MCF 10A (cell line): ENCODE data around the gene RNF213. TPM values are rescaled to one million over a fixed set of nuclear protein-coding genes. Genes with fewer than 3 reads are reported as not detected.

Experiments
- BruUV-seq: library from RNA; stranded (reverse); fragments of 400-500 nt; replicated peaks from 2 replicates; lab custom pipeline; 2021; lab: Mats Ljungman, UMichigan
- CTCF ChIA-PET: fragments of 300-600 bp; sonication (Branson Sonifier 250); formaldehyde crosslinking; extraction: SDS; loops from one replicate; lab custom pipeline; 2021; ENCODE audit warnings: antibody characterized with exemption, inconsistent platforms; lab: Yijun Ruan, JAX
- POLR2A ChIA-PET: fragments of 300-600, 350-650 bp; sonication (Branson Sonifier 250); formaldehyde crosslinking; extraction: SDS; loops from one replicate; lab custom pipeline; 2020; ENCODE audit warnings: antibody characterized with exemption, inconsistent platforms; lab: Yijun Ruan, JAX
- DNase-seq: peaks from one replicate; pipeline ENCODE4 v3.0.0-alpha.2; 2018; ENCODE audit not compliant: unreplicated experiment
- H3K27ac Mint-ChIP-seq: one replicate; pipeline ENCODE4 v1.8.0; 2022; ENCODE audit warnings: mild to moderate bottlenecking, low read depth, mixed read lengths; ENCODE audit not compliant: unreplicated experiment
- H3K27me3 Mint-ChIP-seq: one replicate; pipeline ENCODE4 v1.8.0; 2022; ENCODE audit warnings: mixed read lengths; ENCODE audit not compliant: insufficient read depth, unreplicated experiment
- H3K36me3 Mint-ChIP-seq: one replicate; pipeline ENCODE4 v1.8.0; 2022; ENCODE audit warnings: mild to moderate bottlenecking, moderate library complexity, mixed read lengths; ENCODE audit not compliant: insufficient read depth, unreplicated experiment
- H3K4me1 Mint-ChIP-seq: one replicate; pipeline ENCODE4 v1.8.0; 2022; ENCODE audit warnings: mixed read lengths; ENCODE audit not compliant: insufficient read depth, unreplicated experiment
- H3K4me3 Mint-ChIP-seq: one replicate; pipeline ENCODE4 v1.8.0; 2022; ENCODE audit warnings: mild to moderate bottlenecking, moderate library complexity, mixed read lengths; ENCODE audit not compliant: unreplicated experiment
- H3K9me3 Mint-ChIP-seq: one replicate; pipeline ENCODE4 v1.8.0; 2022; ENCODE audit warnings: mixed read lengths; ENCODE audit not compliant: unreplicated experiment
- CTCF ChIP-seq: fragments of 200-600 bp; IDR thresholded peaks from one replicate; pipeline ENCODE4 v1.8.0; 2022; ENCODE audit warnings: antibody characterized with exemption, mild to moderate bottlenecking; ENCODE audit not compliant: unreplicated experiment
- intact Hi-C: fragments of 100-400 bp; cut with micrococcal nuclease; formaldehyde crosslinking; loops from 2 replicates; pipeline ENCODE4 v1.14.1; 2022
- total RNA-seq: library from RNA; stranded (reverse); gene quantifications from 2 replicates; pipeline ENCODE4 v1.2.3, GENCODE V29; 2022

The RNF213 gene
- total RNA-seq, 1 experiment from 2014 or later = 50.5 TPM

- Mint-ChIP-seq H3K4me1 (no peaks in the 10 kb centered on the region), H3K27me3 (no peaks in the 10 kb centered on the region), H3K27ac (no peak overlapping the region), H3K4me3 (no peak overlapping the region), H3K9me3 (no peaks in the 10 kb centered on the region), H3K36me3 (no peaks in the 10 kb centered on the region)
- intact Hi-C loops = no loop called here
- no peak for DNase-seq
- BruUV-seq = no TSS peak
- TF ChIP-seq CTCF = no peak
- CTCF ChIA-PET = no interaction called here
- POLR2A ChIA-PET = no interaction called here
These were observed 184.0 kb downstream of the RNF213 start for GRCh38 chr17:80444644-80444979.

GRCh38 chr17:80445007-80445725 lies 184.5 kb downstream of the RNF213 start:
- ChIA-PET CTCF (interaction anchor here (0.6 kb wide), 2 partner anchors 94 to 737 kb away, joined by 3 read pairs; no protein-coding TSS in a partner anchor), POLR2A (no interaction called here)
- Mint-ChIP-seq H3K4me3 (no peak overlapping the region), H3K4me1 (no peaks in the 10 kb centered on the region), H3K27ac (no peak overlapping the region), H3K27me3 (no peaks in the 10 kb centered on the region), H3K9me3 (no peaks in the 10 kb centered on the region), H3K36me3 (no peaks in the 10 kb centered on the region)
- intact Hi-C loops = no loop called here
- no TSS peak for BruUV-seq
- no peak for DNase-seq
- no peak for TF ChIP-seq CTCF

GRCh38 chr17:80445726-80446110 lies 185.1 kb downstream of the RNF213 start:
- ChIA-PET POLR2A (no interaction called here), CTCF (interaction anchor here (0.6 kb wide), 1 partner anchor 93 kb away, joined by 3 read pairs; no protein-coding TSS in a partner anchor)
- no peaks in the 10 kb centered on the region for H3K27me3 Mint-ChIP-seq
- intact Hi-C loops = no loop called here
- H3K9me3 Mint-ChIP-seq = no peaks in the 10 kb centered on the region
- no peak for DNase-seq
- H3K4me1 Mint-ChIP-seq = no peaks in the 10 kb centered on the region
- no peak overlapping the region for H3K4me3 Mint-ChIP-seq
- no peaks in the 10 kb centered on the region for H3K36me3 Mint-ChIP-seq
- BruUV-seq = no TSS peak
- H3K27ac Mint-ChIP-seq = no peak overlapping the region
- TF ChIP-seq CTCF = no peak

- no peaks in the 10 kb centered on the region for H3K4me1 Mint-ChIP-seq
- no peaks in the 10 kb centered on the region for H3K9me3 Mint-ChIP-seq
- intact Hi-C loops = no loop called here
- H3K36me3 Mint-ChIP-seq = no peaks in the 10 kb centered on the region
- no peak overlapping the region for H3K4me3 Mint-ChIP-seq
- no peak for DNase-seq
- no peak overlapping the region for H3K27ac Mint-ChIP-seq
- H3K27me3 Mint-ChIP-seq = no peaks in the 10 kb centered on the region
- no peak for TF ChIP-seq CTCF
- BruUV-seq = no TSS peak
- ChIA-PET POLR2A (interaction anchor here (0.5 kb wide), 1 partner anchor 173 kb away, joined by 3 read pairs; no protein-coding TSS in a partner anchor), CTCF (interaction anchor here (1.2 kb wide), 1 partner anchor 20 kb away, joined by 4 read pairs; no protein-coding TSS in a partner anchor)
These were observed 186.2 kb downstream of the RNF213 start for GRCh38 chr17:80446645-80447405.
